GM10266 (cell line): Measurements from ENCODE around the gene SKOR1.

Source experiments
- DNase-seq: peaks from one replicate; pipeline ENCODE4 v3.0.0; 2012; ENCODE audit errors: extremely low spot score
- TF ChIP-seq, protein P1 (sequence below): IDR thresholded peaks from 2 replicates; pipeline ENCODE4 v1.5.1; 2012; ENCODE audit warnings: mild to moderate bottlenecking, low read depth; ENCODE audit not compliant: control insufficient read depth, insufficient read depth; ENCODE audit errors: missing control alignments

Gene SKOR1

DNA sequence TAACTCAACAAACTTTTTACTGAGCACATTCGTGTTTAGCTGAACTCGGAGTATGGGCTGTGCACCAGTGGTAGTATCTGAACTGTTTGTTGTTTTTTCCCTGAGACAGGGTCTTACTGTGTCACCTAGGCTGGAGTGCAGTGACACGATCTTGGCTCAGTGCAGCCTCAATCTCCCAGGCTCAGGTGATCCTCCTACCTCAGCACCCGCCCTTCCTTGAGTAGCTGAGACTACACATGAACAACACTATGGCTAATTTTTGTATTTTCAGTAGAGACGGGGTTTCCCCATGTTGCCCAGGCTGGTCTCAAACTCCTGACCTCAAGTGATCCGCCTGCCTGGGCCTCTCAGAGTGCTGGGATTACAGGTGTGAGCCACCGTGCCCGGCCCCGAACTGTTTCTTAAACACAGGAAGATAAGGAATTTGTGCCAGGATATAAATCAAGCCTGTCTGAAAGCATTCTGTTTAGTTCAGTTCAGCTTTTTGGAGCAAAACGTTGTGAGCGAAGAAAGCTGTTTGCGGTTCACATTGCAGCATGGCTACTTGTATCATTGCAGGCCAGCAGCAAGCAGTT lies 40.4 kb upstream of the SKOR1 start:
- no peak for DNase-seq
- TF ChIP-seq, protein P1, sequence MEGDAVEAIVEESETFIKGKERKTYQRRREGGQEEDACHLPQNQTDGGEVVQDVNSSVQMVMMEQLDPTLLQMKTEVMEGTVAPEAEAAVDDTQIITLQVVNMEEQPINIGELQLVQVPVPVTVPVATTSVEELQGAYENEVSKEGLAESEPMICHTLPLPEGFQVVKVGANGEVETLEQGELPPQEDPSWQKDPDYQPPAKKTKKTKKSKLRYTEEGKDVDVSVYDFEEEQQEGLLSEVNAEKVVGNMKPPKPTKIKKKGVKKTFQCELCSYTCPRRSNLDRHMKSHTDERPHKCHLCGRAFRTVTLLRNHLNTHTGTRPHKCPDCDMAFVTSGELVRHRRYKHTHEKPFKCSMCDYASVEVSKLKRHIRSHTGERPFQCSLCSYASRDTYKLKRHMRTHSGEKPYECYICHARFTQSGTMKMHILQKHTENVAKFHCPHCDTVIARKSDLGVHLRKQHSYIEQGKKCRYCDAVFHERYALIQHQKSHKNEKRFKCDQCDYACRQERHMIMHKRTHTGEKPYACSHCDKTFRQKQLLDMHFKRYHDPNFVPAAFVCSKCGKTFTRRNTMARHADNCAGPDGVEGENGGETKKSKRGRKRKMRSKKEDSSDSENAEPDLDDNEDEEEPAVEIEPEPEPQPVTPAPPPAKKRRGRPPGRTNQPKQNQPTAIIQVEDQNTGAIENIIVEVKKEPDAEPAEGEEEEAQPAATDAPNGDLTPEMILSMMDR = no peak

GRCh38 chr15:67785431-67785830 lies 39.9 kb upstream of the SKOR1 start:
- no peak for DNase-seq

DNA sequence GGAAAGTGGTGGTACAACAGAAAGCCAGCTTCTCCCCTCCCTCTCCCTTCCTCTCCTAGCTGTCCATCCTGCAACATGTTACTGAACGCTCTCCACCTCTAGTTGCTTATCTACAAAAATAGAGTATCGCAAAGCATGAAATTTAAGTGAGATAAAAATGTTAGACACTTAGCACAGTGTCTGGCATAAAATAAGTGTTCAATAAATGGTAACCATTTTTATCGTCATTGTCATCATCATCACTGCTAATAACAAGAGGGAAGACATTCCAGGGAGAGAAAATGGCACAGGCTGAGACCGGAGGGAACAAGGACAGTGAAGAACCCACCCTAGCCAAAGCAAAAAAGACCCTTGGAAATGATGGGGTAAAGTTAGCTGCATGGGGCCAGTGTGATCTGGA lies 38.7 kb upstream of the SKOR1 start:
- TF ChIP-seq, protein P1 = no peak
- DNase-seq = no peak

More at GRCh38 chr15:67785431-67785830, 39.9 kb upstream of the SKOR1 start:
- TF ChIP-seq, protein P1 = no peak

- no peak for DNase-seq
- TF ChIP-seq, protein P1 = no peak
Measured at GRCh38 chr15:67788986-67789385, 36.3 kb upstream of the SKOR1 start.

- no peak for DNase-seq
- TF ChIP-seq, protein P1 = no peak
Measured at GRCh38 chr15:67790610-67791319, 34.5 kb upstream of the SKOR1 start.

DNA sequence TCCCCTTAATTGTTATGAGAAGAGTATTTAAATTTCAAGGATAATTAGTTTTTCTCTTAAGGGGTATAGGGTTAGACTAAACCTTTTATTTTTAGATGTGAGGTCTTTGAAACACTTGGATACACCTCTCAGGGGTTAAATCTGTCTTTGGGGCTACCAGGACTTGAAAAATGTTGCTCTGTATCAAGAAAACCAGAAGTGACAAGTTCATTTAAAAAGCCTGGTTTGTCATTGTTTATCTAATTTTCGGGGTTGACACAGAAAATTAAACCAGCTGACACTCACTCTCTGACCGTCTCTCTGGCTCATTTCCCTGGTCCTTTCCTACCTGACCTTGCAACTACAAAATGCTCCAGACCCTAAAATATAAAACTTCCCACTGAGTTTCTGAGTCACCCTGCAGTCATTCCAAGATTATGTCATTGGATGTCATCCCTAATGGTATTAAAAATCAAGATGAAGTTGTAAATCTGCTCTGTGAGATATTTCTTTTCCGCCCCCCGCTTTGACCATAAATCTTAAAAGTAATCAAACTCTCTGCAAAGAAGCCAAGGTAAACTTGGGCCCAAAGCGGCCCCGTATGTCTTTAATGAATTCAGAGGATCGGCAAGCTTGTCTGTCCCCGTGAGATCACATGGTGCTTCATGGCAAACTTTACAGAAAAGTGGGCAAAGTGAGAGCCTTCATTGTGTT lies 32.9 kb upstream of the SKOR1 start:
- TF ChIP-seq, protein P1 = no peak
- no peak for DNase-seq
